Glomerular visceral epithelial cell (primary cell): ENCODE data around the gene DIAPH1.
A peak's percentile ranks its signal among the peaks of the same experiment; 100 is the strongest.

Source experiments
- DNase-seq: peaks from one replicate; pipeline ENCODE4 v3.0.0-alpha.2; 2016; ENCODE audit errors: extremely low spot score

The DIAPH1 gene

DNA sequence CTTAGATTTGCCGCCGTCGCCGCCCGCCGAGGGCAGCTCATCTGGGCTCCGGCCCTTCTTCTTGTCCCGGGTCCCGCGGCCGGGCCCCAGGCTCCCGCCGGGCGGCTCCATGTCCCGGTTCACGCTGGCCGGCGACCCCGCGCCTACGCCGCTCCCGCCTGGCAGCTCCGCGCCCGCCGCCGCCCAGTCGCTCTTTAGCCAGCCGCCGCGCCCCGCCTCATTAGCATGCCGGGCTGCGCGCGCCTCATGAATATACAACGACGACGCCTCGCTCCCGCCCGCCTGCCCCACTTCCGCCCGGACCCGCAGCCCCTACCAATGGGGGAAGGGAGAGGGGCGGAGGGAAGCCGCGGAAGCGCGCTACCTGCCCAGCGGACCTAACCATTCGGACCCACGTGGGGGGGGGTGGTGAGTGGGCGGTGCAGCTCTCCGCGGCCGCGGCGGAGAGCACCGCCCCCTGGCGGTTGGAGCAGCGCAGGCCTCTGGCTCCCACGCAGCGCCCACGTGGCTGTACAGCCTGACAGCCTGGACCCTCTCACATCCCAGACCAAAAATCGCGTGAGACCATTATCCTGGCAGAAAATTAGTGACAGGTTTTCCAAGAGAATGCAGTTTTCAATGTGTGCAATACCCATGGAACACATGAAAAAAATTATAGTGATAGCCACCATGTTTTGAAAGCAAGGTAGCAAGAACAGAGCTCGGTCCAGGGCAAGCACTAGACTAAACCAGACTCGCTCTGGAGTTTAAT, at the start of gene DIAPH1:
TSS of gene DIAPH1 (minus strand) at position 197 of the 751 bp plus-strand sequence. CDS start at position 111, 86 bp downstream.
- peak; percentile 99 for DNase-seq

DNA sequence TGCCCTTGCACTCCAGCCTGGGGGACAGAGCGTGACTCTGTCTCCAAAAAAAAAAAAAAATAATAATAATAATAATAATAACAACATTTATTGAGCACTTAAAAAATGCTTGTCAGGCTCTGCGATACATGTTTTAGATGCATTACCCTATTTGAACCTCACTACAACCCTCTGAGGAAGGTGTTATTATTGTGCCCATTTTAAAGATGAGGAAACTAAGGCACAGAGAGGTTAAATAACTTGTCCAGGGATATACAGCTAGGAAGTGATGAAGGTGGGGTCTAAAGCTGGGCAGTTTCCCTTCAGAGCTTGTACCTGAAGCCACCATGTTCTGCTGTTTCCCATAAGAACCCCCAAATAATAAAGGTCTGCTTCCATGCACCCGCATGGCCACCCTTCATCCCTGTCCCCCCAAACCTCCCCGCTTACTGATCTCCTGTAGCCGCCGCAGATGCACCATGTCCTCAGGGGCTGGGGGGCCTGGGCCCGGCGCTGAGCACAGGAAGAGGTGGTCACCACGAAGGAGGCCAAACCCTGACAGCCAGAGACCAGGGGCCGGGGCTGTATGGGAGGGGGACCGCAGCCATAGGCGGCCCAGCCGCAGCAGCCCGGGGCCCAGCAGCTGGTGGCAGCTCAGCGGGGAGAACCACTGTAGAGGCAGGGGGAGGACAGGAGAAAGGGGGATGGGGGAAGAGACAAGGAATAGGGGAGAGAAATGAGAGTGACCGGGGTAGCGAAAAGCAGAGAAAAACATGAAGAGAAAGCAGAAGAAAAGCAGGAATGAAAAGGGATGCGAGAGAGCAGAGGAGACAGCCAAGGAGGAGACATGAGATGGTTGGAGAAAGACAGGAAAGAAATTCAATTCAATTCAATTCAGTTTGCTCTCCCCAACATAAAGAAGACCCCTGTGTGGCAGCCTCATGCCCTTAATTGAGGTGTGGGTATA, 47.5 kb upstream of the DIAPH1 start:
- no peak for DNase-seq

DNA sequence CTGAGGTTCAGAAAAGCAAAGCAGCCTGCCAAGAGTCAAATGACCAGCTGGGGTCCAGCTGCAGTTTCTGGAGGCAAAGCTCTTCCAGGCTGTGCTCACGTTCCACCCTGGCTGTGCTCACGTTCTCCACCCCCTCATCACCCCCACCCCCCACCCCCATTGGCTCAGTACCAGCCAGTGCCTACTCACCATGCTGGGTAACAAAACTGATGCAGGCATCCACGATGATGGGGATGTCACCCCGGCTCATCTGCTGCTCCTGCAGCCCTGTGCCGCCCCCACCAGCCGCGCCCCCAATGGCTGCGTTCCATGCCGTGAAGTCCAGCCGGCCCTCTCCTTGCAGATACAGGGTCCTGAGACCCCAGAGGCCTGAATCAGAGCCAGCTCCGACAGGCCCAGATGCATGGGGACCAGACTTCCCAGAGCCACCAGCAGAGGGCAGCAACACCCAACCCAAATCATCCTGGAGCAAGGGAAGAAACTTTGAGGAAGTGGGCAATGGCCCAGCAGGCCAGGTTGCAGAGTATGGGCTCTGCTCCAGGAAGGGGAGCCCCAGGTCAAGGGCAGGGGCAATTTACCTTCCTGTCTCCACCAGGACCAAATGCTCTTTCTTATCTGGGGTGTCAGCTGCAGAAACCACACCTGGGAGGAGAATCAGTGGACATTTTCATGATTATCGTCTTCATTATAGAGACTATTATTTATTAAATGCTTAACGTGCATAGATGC, 46.1 kb upstream of the DIAPH1 start:
- peak; percentile 77 for DNase-seq

DNA sequence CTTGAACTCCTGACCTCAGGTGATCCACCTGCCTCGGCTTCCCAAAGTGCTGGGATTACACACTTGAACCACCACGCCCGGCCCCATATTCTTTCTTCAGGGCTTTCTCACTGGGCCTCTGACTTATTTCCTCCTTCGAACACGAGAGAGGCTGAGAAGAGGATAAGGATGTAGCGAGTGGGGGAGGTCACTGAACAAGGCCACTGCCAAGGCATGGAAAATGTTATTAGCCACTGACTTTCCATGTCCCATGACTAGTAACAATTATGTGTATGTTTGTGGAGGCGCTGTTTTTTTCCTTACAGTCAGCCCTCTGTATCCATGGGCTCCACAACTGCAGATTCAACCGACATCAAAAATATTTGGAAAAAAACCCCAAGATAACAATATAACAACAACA, 44.7 kb upstream of the DIAPH1 start:
- DNase-seq: no peak

DNA sequence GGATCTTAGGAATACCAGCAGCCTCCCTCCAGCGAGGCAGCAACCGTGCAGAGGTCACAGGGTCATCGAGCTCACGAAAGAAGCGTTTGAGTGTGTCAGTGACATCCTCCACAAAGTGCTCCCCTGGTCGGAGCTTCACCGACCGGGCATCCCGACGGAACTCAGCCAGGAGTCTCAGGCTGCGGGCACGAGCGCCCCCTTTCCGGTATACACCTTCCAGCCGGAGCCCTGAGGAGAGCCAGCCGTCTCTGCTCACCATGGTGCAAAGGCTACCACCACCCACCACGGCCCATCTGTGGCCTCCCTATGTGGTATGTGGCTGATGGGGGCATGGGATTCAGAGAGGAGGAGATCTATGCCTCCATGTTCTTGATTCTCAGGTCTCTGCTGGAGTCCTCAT, 43.2 kb upstream of the DIAPH1 start:
- DNase-seq: no peak

DNA sequence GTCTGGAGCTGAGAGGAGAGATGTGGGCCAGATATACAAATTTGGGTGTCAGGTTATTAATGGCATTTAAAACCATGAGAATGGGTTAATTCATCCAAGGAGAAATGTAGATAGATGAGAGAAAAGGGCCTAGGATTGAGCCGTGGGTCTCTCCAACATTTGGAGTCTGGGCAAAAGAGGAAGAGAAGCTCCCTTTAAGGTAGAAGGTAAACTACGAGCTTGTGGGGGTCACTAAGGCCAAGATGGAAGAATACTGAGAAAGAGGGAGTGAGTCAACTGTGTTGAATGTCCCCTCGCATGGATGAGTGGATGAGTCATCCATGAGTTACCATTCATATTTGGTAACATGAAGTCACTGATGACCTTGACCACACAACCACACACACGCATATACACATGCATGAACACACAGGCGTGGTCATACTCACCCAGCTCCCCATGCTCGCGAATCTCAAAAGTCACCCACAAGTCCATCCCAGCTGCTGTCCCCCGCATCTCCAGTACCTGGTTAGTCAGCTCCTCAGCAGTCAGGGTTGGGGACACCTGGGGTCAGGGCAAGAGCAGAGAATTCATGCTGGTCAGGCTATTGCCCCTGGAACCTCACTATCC, 39.2 kb upstream of the DIAPH1 start:
- peak; percentile 96 for DNase-seq

DNA sequence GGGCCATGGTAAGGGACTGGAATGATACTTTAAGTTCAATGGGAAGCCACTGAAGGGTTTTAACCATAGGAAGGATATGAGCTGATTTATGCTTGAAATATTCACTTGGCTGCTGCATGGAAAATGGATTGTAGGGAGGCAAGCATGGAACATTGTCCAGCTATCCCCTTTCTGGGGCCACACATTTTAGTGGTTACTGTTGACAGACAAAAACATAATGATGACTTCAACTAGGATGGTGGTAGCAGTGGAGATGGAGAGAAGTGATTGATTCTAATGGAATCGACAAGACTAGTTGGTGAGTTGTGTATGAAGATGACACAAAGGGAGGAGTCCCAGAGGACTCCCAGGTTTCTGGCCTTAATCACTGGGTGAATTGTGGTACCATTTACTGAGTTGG, 38.6 kb upstream of the DIAPH1 start:
- DNase-seq: no peak

DNA sequence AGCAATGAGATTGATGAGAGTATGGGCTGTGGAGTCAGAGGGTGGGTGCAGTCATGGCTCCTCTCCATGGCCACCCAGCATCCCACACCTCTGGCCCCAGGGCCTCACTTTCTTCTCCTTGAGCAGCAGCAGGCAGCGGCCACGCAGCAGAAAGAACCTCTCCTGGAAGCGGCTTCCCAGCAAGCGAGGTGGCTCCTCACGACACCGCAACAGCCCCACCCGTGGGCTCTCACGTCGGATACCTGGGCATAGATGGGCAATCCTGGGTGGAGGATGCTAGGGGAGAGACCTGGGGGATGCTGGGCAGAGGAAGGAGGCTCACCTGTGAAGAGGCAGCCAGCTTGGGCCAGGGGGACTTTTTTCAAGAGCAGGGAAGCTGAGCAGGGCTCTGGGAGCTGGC, 37.6 kb upstream of the DIAPH1 start:
- DNase-seq: no peak

DNA sequence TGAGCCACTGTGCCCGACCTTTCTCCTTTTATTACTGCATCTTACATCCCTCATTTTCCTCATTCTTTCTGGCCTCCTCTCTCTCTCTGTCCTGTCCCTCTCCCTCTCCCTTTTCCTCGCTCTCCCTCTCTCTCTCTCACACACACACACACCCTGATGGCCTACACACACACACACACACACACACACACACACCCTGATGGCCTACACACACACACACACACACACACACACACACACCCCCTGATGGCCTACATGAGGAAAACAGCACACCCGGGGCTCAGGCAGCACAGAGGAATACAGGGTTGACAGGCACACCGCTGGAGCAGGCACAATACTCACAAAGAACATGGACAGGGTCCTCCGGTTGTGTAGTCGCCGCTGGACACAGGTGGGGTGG, 36.2 kb upstream of the DIAPH1 start:
- no peak for DNase-seq

DNA sequence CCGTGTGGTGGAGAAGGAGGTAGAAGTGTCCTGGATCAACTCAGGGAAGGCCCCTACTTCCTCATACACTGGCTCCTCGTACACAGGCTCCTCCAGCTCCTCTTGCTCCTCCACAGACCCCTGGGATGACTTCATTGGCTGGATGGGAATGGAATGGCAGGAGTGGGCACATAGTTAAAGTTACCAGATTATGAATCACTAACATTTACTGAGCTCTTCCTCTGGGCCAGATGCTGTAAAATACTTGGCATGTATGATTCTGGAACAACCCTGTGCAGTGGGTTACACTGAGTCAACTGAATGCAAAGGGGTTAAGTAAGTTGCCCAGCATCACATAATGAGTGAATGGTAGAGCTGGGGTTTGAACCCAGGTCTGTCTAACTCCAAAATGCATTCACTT, 35.5 kb upstream of the DIAPH1 start:
- peak; percentile 85 for DNase-seq

DNA sequence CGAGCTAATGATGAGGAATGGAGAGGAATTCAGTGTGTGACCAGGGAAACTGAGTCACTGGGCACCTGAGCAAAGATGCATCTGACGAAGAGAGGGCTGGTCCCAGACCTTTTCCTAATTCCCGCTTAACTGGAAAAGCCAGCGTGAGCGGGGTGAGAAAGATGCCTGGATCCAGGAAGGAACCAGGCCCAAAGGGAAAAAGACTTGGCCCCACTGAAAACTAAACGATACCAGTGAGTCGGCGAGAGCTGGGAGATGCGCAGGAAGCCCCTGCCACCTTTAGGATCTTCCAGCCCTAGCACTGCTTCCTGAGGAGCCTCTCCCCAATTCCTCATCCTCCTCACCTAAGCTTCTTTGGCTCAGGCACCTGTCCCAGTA, 32.9 kb upstream of the DIAPH1 start:
- no peak for DNase-seq

DNA sequence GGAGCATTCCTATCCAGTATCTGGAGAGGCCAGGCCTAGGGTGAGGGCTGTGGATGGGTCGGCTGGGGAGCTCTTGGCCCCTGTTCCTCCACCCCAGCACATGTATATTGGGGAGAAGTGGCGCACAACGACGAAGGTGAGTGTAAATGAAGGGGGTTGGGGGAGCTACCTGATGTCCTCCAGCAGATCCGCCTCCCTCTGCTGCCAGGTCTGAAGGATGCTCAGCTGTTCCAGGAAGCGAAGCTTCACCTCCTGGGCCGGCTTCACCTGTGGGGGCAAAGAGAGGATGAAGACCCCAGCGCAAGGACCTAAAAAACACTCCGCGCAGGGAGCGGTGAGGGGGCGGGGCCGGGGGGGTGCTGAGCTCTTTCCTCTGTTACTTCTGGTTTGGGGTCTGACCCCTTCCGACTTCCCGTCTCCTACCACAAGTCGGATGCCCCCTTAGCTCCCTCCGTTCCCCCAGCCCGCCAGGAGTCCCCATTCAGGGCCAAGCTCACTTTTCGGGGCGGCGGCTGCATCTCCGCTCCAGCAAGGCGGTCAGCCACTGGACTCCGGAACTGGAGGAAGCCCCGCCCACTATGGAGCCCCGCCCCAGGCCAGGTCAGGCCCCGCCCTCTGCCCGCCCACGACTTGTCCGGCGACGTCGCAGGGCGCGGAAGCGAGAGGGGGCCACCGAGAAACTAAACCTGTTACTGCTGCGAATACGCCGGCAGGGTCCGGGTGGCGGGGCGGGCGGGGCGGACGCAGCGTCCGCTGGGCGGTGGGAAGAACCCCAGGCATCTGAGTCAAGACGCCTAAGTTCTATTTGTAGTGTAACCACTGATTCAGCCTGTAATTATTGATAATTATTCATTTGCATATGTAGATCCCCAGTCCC, 32.3 kb upstream of the DIAPH1 start, which contains the start of gene FCHSD1:
TSS of gene FCHSD1 (minus strand) at position 568 of the 877 bp plus-strand sequence. CDS start at position 518, 50 bp downstream.
- peak; percentile 87 for DNase-seq

DNA sequence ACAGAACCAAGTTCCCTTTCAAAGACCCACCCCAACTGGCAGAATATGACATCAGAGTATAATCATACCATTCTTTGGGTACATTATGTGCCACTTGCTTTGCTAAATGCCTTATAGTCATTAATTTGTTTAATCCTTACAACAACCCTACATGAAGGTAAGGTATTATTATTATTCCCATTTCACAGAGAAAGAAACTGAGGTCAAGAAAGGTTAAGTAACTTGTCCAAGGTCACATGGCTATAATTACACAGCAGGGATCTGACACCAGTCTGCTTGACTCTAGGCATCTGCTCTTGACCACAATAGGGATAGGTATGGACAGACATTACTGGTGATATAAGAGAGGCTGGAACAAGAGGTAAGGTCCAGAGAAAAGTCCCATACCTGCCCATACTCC, 31.2 kb upstream of the DIAPH1 start:
- DNase-seq: no peak

DNA sequence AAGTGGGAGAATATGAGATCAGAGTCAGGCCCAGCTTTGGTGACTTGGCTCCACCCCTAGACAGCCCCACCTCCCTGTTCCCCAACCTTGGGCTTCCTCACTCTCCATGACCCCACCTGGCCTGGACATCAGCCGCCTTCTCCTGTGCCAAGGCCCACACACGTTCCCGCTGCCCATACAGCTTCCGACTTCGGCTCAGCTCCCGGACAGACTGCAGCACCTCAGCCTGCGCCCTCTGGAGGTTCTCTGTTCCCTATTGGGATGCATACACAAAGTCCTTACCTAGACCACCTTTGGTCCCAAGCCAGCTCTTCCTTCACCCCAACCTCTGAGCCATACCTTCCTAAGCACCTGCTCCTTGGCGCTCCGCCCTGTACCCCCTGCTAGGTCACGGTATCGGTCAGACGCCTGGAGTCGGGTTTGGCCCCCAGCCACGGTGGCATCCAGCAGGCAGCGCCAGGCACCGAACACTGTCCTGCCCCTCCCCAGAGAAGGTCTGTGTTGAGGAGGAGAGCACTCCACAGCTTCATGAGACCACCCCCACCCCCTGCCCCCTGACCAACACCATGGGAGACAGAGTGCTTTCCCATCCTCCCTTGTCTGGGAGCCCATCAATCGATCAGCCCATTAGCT, 30.4 kb upstream of the DIAPH1 start:
- DNase-seq: no peak

DNA sequence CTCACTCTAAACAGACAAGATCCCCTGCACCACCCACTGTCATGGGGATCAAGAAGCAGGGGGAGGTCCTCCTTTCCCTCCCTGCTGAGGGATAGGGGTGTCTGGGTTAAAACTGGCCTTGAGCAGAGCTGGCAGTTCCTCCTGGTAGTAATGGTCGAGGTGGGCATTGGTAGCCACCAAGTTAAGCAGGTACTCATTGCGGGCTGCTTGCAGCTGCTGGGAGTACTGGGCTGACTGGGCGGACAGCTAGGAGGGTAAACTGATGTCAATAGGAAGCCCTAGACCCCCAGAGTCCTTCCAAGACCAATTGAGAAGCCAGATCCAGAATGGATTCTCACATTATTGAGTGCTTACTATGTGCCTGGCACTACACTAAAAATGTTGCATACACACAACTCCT, 29.1 kb upstream of the DIAPH1 start:
- DNase-seq: no peak

DNA sequence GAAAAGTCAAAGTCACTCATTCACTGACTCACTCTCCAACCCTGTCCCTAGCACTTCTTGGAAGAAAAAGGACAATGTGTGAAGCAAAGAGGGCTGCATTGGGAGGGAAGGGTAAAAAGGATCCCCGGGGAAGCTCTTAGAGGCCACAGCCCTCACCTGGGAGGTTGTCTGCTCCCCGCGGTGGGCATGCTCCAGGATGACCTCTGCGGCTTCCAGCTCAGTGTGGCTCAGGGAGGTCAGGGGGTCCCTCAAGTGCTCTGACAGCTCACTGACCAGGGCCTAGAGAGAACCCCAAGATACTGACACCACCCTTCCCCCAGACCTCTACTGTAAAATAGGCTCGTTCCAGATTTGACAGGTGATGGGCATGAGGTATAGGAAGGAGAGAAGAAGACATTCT, 28.4 kb upstream of the DIAPH1 start:
- DNase-seq: no peak

DNA sequence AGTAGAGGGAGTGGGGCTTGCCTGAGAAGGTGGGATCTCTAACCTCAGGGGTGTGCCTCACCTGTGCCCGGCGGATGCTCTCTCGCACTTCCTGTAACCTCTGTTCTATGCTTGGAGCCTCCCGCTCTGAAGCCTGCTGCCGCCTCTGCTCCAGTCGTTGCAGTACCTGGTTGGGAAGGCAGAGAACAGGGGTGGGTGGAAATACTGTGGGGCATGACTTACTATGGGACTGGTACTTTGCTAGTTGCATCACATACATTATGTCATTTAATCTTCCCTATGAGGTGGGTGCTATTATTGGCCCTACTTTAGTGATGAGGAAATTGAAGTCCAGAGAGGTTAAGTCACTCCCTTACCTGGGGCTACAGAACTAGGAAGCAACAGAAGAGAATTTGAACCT, 27.2 kb upstream of the DIAPH1 start:
- no peak for DNase-seq

DNA sequence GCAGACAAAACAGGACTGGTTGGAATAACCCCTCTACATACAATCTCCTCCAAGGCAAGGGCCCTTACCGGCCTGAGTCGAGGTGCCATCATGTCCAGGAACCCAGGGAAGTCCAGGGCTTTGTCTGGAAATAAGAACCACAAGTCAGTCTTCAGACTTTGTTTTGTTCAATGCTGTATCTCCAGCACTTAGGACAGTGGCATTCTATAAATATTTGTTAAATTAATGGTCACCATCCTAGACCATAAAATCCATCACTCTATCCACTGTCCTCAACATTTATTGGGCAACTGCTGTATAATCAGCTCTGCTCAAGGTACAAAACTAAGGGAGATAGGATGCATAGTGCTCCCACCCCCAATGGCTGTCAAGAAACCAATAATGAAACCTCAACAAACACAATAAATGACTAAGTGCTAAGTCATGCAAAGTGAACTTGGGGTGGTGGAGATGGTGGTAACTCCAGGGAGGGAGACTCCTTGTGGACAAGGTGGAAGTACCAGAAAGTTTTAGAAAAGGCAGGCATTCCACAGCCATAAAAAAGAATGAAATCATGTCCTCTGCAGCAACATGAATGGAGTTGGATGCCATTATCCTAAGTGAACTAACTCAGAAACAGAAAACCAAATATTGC, 23.0 kb upstream of the DIAPH1 start:
- peak; percentile 85 for DNase-seq

DNA sequence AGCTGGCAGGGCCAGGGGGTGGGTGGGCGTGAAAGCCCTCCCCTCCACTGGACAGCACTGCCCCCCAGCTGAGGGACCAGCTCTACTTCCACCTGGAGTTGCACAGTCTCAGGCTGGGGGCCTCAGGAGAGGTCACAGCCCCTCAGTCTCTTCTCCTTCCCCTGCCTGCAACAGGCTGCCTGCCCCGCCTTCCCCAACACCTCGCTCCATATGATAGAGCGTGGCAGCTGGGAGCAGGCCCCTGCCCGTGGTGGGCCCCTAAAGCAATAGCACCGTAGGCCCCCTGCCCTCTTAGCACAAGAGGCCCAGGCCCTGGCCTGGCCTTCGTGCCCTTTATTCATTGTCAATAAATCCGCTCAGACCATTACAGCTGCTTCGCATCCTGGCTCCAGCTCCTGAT, 21.9 kb upstream of the DIAPH1 start:
- no peak for DNase-seq

DNA sequence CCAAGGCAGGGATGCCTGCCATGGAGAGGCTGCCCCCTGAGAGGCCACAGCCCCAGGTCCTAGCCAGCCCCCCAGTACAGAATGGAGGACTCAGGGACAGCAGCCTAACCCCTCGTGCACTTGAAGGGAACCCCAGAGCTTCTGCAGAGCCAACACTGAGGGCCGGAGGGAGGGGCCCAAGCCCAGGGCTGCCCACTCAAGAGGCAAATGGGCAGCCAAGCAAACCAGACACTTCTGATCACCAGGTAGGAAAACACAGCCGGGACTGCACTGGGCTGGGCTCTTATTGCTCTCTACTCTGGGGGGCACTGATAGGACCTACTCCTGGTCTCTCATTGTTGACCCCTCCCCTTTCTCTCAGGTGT, 21.2 kb upstream of the DIAPH1 start:
- no peak for DNase-seq
